Trophoblast cell (in vitro differentiated cells and primary cell): ENCODE results near the gene CETN1.

Experiments used
- DNase-seq, 2 donors: peaks; one replicate each; pipeline ENCODE4 v3.0.0-alpha.2; 2016
- H2AFZ ChIP-seq: 2 replicates; pipeline ENCODE4 v1.6.1; 2013; ENCODE audit warnings: low read length, moderate library complexity, mild to moderate bottlenecking; ENCODE audit not compliant: insufficient read depth, poor library complexity
- H2AK5ac ChIP-seq: 2 replicates; pipeline ENCODE4 v1.6.1; 2013; ENCODE audit warnings: mild to moderate bottlenecking, low read length
- H2BK120ac ChIP-seq: 2 replicates; pipeline ENCODE4 v1.6.1; 2013; ENCODE audit warnings: low read length, mild to moderate bottlenecking, moderate library complexity; ENCODE audit not compliant: insufficient read depth, poor library complexity
- H2BK12ac ChIP-seq: 2 replicates; pipeline ENCODE4 v1.6.1; 2013; ENCODE audit warnings: mild to moderate bottlenecking, low read length, moderate library complexity
- H2BK5ac ChIP-seq: 2 replicates; pipeline ENCODE4 v1.6.1; 2013; ENCODE audit warnings: low read length, low read depth, moderate library complexity, mild to moderate bottlenecking; ENCODE audit not compliant: poor library complexity
- H3K14ac ChIP-seq: 2 replicates; pipeline ENCODE4 v1.6.1; 2013; ENCODE audit warnings: mild to moderate bottlenecking, low read length
- H3K18ac ChIP-seq: 2 replicates; pipeline ENCODE4 v1.6.1; 2013; ENCODE audit warnings: mild to moderate bottlenecking, low read length
- H3K23ac ChIP-seq: 2 replicates; pipeline ENCODE4 v1.6.1; 2013; ENCODE audit warnings: low read length
- H3K27ac ChIP-seq: 2 replicates; pipeline ENCODE4 v1.5.1; 2013; ENCODE audit warnings: low read depth, mild to moderate bottlenecking, inconsistent platforms, low read length, moderate library complexity
- H3K27me3 ChIP-seq: 2 replicates; pipeline ENCODE4 v1.6.1; 2013; ENCODE audit warnings: inconsistent platforms, mild to moderate bottlenecking, low read length, moderate library complexity; ENCODE audit not compliant: insufficient read depth
- H3K36me3 ChIP-seq, 2 experiments: 1 replicate in 1 of 2; 2 replicates in 1 of 2; pipeline ENCODE4 v1.6.1; 2013; ENCODE audit warnings: low read length in 2 of 2, mild to moderate bottlenecking in 2 of 2, moderate library complexity in 1 of 2; ENCODE audit not compliant: insufficient read depth in 2 of 2, control insufficient read depth in 1 of 2
- H3K4ac ChIP-seq: 2 replicates; pipeline ENCODE4 v1.6.1; 2013; ENCODE audit warnings: low read depth, mild to moderate bottlenecking, low read length, moderate library complexity
- H3K4me1 ChIP-seq, 2 experiments: 1 replicate in 1 of 2; 2 replicates in 1 of 2; pipeline ENCODE4 v1.6.1; 2013; ENCODE audit warnings: low read length in 2 of 2, mild to moderate bottlenecking in 2 of 2, moderate library complexity in 1 of 2; ENCODE audit not compliant: insufficient read depth in 2 of 2, control insufficient read depth in 1 of 2
- H3K4me2 ChIP-seq: 2 replicates; pipeline ENCODE4 v1.6.1; 2013; ENCODE audit warnings: inconsistent platforms, mild to moderate bottlenecking, low read length, moderate library complexity
- H3K4me3 ChIP-seq: 2 replicates; pipeline ENCODE4 v1.5.1; 2013; ENCODE audit warnings: mild to moderate bottlenecking, low read depth, low read length, inconsistent platforms
- H3K79me1 ChIP-seq: one replicate; pipeline ENCODE4 v1.6.1; 2013; ENCODE audit warnings: low read length
- H3K79me2 ChIP-seq: 2 replicates; pipeline ENCODE4 v1.6.1; 2013; ENCODE audit warnings: low read length, mild to moderate bottlenecking; ENCODE audit not compliant: control insufficient read depth, insufficient read depth, poor library complexity
- H3K9ac ChIP-seq: 2 replicates; pipeline ENCODE4 v1.6.1; 2013; ENCODE audit warnings: mild to moderate bottlenecking, low read length
- H3K9me3 ChIP-seq: 2 replicates; pipeline ENCODE4 v1.6.1; 2013; ENCODE audit warnings: low read depth, mild to moderate bottlenecking, control low read depth, inconsistent platforms, low read length; ENCODE audit not compliant: insufficient read depth
- H4K12ac ChIP-seq: 2 replicates; pipeline ENCODE4 v1.6.1; 2013; ENCODE audit warnings: low read depth, mild to moderate bottlenecking, low read length, moderate library complexity
- H4K8ac ChIP-seq: 2 replicates; pipeline ENCODE4 v1.6.1; 2013; ENCODE audit warnings: low read depth, mild to moderate bottlenecking, low read length, moderate library complexity
- H4K91ac ChIP-seq: one replicate; pipeline ENCODE4 v1.6.1; 2013; ENCODE audit warnings: low read depth, mild to moderate bottlenecking, low read length, moderate library complexity
- whole genome bisulfite sequencing: extraction: QIAGEN DNeasy Blood & Tissue Kit; methylation state at CpG from one replicate; pipeline ENCODE4 v1.1.7; 2013; ENCODE audit warnings: missing lambda C conversion rate; ENCODE audit not compliant: insufficient read length, insufficient coverage; ENCODE audit errors: extremely low coverage; 5-methylcytosine and 5-hydroxymethylcytosine counted together

The CETN1 gene

DNA sequence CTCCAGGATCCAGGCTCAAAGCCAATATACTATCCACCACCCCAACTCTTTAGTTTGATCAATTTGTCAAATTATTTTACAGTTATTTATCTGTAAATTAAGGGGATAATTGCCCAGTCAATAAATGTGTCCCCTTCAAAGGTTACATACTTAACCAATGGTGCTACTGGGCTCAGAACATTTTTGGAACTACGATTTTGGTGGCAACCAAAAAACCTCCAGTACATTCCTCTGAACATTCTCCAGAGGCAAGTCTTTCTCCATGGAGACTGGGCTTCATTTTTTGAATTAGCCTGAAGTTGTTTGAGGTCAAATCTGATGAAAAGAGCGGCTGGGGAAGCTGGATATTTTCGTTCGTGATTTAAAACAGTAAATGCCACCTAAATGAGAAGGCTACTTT, 14.9 kb downstream of the CETN1 start:
- H3K27ac ChIP-seq, result no peak overlapping the region
- H2BK12ac ChIP-seq, result no peak overlapping the region
- H3K18ac ChIP-seq, result no peak overlapping the region
- H3K4ac ChIP-seq, result no peak overlapping the region
- H3K14ac ChIP-seq, result no peak overlapping the region
- no peak overlapping the region for H3K4me2 ChIP-seq
- no peak overlapping the region for H3K4me3 ChIP-seq
- H2BK120ac ChIP-seq, result no peak overlapping the region
- no peak overlapping the region for H4K8ac ChIP-seq
- no peak overlapping the region for H3K23ac ChIP-seq
- no peaks in the 10 kb centered on the region for H3K79me2 ChIP-seq
- no peaks in the 10 kb centered on the region for H3K9me3 ChIP-seq
- no peaks in the 10 kb centered on the region for H3K79me1 ChIP-seq
- H2AFZ ChIP-seq, result no peak overlapping the region
- DNase-seq, result no peak
- peaks cover 6 to 7% of the 10 kb centered on the region in 2 experiments for H3K4me1 ChIP-seq
- no peaks in the 10 kb centered on the region for H3K36me3 ChIP-seq
- H2AK5ac ChIP-seq, result no peak overlapping the region
- no peak overlapping the region for H3K9ac ChIP-seq
- H4K91ac ChIP-seq, result no peak overlapping the region
- no CpG with 5 or more reads among the region's 4 CpGs for WGBS
- H3K27me3 ChIP-seq, result no peaks in the 10 kb centered on the region
- H4K12ac ChIP-seq, result no peak overlapping the region
- H2BK5ac ChIP-seq, result no peak overlapping the region

GRCh38 chr18:595571-595970, 15.4 kb downstream of the CETN1 start:
- H3K9ac ChIP-seq, result no peak overlapping the region
- H3K4ac ChIP-seq, result no peak overlapping the region

DNA sequence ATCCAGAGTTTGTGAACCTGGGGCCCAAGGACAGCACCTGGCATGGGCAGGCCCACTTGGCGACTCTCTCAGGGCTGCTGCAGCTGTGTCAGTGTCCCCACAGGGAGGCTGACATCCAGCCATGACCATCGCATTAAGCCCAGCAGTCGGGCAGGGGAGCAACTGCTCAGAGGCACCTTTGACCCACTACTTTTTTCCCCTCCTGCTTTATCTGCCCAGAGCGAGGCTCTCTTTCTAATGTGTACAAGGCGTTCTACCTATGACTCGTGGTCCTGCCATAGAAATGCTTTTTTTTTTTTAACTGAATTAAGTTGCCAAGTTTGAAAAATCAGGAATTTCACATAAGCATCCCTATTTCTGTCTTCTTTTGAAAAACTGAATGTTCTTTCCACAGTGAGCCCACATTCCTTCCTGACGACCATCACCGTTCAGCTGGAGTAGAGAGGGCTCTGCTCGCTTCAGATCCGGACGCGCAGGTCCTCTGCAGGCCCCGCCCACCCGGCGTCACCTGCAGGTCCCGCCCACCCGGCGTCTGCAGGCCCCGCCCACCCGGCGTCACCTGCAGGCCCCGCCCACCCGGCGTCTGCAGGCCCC, 16.2 kb downstream of the CETN1 start:
- WGBS, result no CpG with 5 or more reads among the region's 24 CpGs
- H3K4me1 ChIP-seq, result peaks cover 6 to 7% of the 10 kb centered on the region in 2 experiments
- H3K4ac ChIP-seq, result no peak overlapping the region
- H3K4me2 ChIP-seq, result peak overlapping the region; percentile 38
- no peak overlapping the region for H3K27ac ChIP-seq
- H3K23ac ChIP-seq, result no peak overlapping the region
- no peaks in the 10 kb centered on the region for H3K79me1 ChIP-seq
- H3K9me3 ChIP-seq, result no peaks in the 10 kb centered on the region
- H4K91ac ChIP-seq, result no peak overlapping the region
- H3K79me2 ChIP-seq, result no peaks in the 10 kb centered on the region
- H4K8ac ChIP-seq, result peak overlapping the region; percentile 6
- no peaks in the 10 kb centered on the region for H3K27me3 ChIP-seq
- no peak overlapping the region for H2BK120ac ChIP-seq
- peak; percentile 51 to 70 for DNase-seq
- no peak overlapping the region for H2AFZ ChIP-seq
- H2BK5ac ChIP-seq, result no peak overlapping the region
- no peaks in the 10 kb centered on the region for H3K36me3 ChIP-seq
- H3K4me3 ChIP-seq, result no peak overlapping the region
- no peak overlapping the region for H3K18ac ChIP-seq
- H4K12ac ChIP-seq, result peak overlapping the region; percentile 10
- no peak overlapping the region for H3K9ac ChIP-seq
- no peak overlapping the region for H3K14ac ChIP-seq
- no peak overlapping the region for H2AK5ac ChIP-seq
- no peak overlapping the region for H2BK12ac ChIP-seq

More at GRCh38 chr18:595571-595970, 15.4 kb downstream of the CETN1 start:
- no peak overlapping the region for H2AFZ ChIP-seq
- WGBS, result no CpG with 5 or more reads among the region's 1 CpG
- H3K36me3 ChIP-seq, result no peaks in the 10 kb centered on the region
- H3K18ac ChIP-seq, result no peak overlapping the region
- no peak overlapping the region for H3K23ac ChIP-seq
- H3K79me2 ChIP-seq, result no peaks in the 10 kb centered on the region
- no peak overlapping the region for H2AK5ac ChIP-seq
- H3K4me2 ChIP-seq, result no peak overlapping the region
- no peaks in the 10 kb centered on the region for H3K9me3 ChIP-seq
- H3K14ac ChIP-seq, result no peak overlapping the region
- peaks cover 6 to 7% of the 10 kb centered on the region in 2 experiments for H3K4me1 ChIP-seq
- H3K79me1 ChIP-seq, result no peaks in the 10 kb centered on the region
- H2BK12ac ChIP-seq, result no peak overlapping the region
- no peak overlapping the region for H3K27ac ChIP-seq
- no peak overlapping the region for H3K4me3 ChIP-seq
- no peak overlapping the region for H2BK5ac ChIP-seq
- H4K12ac ChIP-seq, result no peak overlapping the region
- no peak overlapping the region for H4K8ac ChIP-seq
- no peak overlapping the region for H2BK120ac ChIP-seq
- H4K91ac ChIP-seq, result no peak overlapping the region
- no peaks in the 10 kb centered on the region for H3K27me3 ChIP-seq
- no peak for DNase-seq

DNA sequence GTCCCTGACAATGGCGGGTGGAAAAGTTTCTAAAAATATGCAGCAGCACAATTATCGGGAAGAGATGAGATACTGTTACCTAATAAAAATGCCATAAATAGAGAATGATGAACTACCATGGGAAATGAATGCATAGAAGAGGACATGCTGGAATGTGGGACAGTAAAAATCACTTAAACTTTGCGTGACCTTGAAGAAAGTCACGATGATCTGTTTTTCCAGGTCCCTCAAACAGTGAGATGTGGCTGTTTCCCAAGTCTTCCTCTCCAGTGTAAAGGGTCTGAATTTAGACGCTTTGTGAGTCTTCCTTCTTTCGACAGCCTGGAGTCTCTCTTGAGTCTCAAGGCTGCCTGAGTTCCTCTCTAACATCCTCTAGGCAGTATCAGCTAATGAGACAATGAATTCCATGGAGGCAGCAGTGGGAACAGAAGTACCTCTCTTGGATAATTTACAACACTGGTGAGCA, 18.0 kb downstream of the CETN1 start:
- Histone ChIP-seq H3K79me1 (no peaks in the 10 kb centered on the region), H4K91ac (no peak overlapping the region), H4K12ac (no peak overlapping the region), H2AFZ (no peak overlapping the region), H3K4me3 (no peak overlapping the region), H3K79me2 (no peaks in the 10 kb centered on the region), H3K27ac (no peak overlapping the region), H3K23ac (no peak overlapping the region), H3K4me2 (no peak overlapping the region), H2BK120ac (no peak overlapping the region), H4K8ac (no peak overlapping the region), H3K4me1 (peaks cover 6 to 7% of the 10 kb centered on the region in 2 experiments), H3K9me3 (no peaks in the 10 kb centered on the region), H3K14ac (no peak overlapping the region), H3K36me3 (no peaks in the 10 kb centered on the region), H2BK12ac (no peak overlapping the region), H2AK5ac (no peak overlapping the region), H3K27me3 (no peaks in the 10 kb centered on the region), H2BK5ac (no peak overlapping the region), H3K4ac (no peak overlapping the region), H3K9ac (no peak overlapping the region), H3K18ac (no peak overlapping the region)
- no peak for DNase-seq
- whole genome bisulfite sequencing, result no CpG with 5 or more reads among the region's 6 CpGs
